SKM-1 treated with dmso at 0.1 percent for 144 hours (cell line): ENCODE results near the gene MUS81.
"Not testable (repeated sequence)": the region's sequence is repeated elsewhere in the genome, so short reads cannot be mapped to it uniquely, and the experiment has no call there.

Source experiments
- DNase-seq: peaks from one replicate; lab custom pipeline; 2025; ENCODE audit not compliant: unreplicated experiment; lab: John Stamatoyannopoulos, UW

The MUS81 gene

GRCh38 chr11:65890324-65891218 lies 30.3 kb downstream of the MUS81 start, which contains the start of gene CCDC85B:
TSS of gene CCDC85B (plus strand) at chr11:65890673. CDS start at chr11:65890784, 111 bp downstream.
- peak; percentile 89 for DNase-seq

- DNase-seq, result no peak
These were observed 31.2 kb downstream of the MUS81 start for GRCh38 chr11:65891219-65892136.

GRCh38 chr11:65892137-65892540 lies 31.9 kb downstream of the MUS81 start:
- DNase-seq, result not testable (repeated sequence)

- no peak for DNase-seq
These were observed 32.6 kb downstream of the MUS81 start for GRCh38 chr11:65892661-65893317.

GRCh38 chr11:65894034-65894591 lies 33.9 kb downstream of the MUS81 start:
- DNase-seq, result no peak

- DNase-seq, result no peak
These were observed 35.3 kb downstream of the MUS81 start for GRCh38 chr11:65895482-65895981.

GRCh38 chr11:65896034-65896999 lies 36.1 kb downstream of the MUS81 start:
- no peak for DNase-seq

- DNase-seq, result no peak
These were observed 36.8 kb downstream of the MUS81 start for GRCh38 chr11:65897020-65897471.

GRCh38 chr11:65898656-65899355 lies 38.6 kb downstream of the MUS81 start:
- DNase-seq, result peak; percentile 34

GRCh38 chr11:65899356-65900124 lies 39.3 kb downstream of the MUS81 start:
- no peak for DNase-seq

GRCh38 chr11:65900125-65900898 lies 40.1 kb downstream of the MUS81 start, which contains the start of gene FOSL1:
TSS of gene FOSL1 (minus strand) at chr11:65900388. CDS start at chr11:65900339, 49 bp downstream.
- DNase-seq, result peak; percentile 83

GRCh38 chr11:65900899-65901180 lies 40.6 kb downstream of the MUS81 start:
- DNase-seq, result no peak

- DNase-seq, result no peak
These were observed 42.8 kb downstream of the MUS81 start for GRCh38 chr11:65903068-65903481.

- no peak for DNase-seq
These were observed 43.5 kb downstream of the MUS81 start for GRCh38 chr11:65903715-65904114.

- DNase-seq, result no peak
These were observed 46.4 kb downstream of the MUS81 start for GRCh38 chr11:65906602-65907001.

GRCh38 chr11:65907878-65908277 lies 47.6 kb downstream of the MUS81 start:
- DNase-seq, result no peak
